SK-N-SH (cell line): Measurements from ENCODE around the gene WWOX. TPM values are rescaled to one million over a fixed set of nuclear protein-coding genes. Genes with fewer than 3 reads are reported as not detected.

Experiments used
- CTCF ChIA-PET: fragments of 300-600, 350-600 bp; formaldehyde crosslinking; extraction: SDS; loops from one replicate; lab custom pipeline; 2021; lab: Yijun Ruan, JAX
- POLR2A ChIA-PET: fragments of 350-600 bp; sonication (Branson Sonifier 250); formaldehyde crosslinking; extraction: SDS; loops from one replicate; lab custom pipeline; 2020; ENCODE audit warnings: antibody characterized with exemption, inconsistent platforms; lab: Yijun Ruan, JAX
- DNase-seq: peaks from one replicate; pipeline ENCODE4 v3.0.0; 2012
- H2AFZ ChIP-seq: fragments of 200-600 bp; sonication (generic); 2 replicates; pipeline ENCODE4 v1.8.1; 2016; ENCODE audit warnings: antibody characterized with exemption, mild to moderate bottlenecking, low read depth
- H3F3A ChIP-seq: fragments of 200-600 bp; sonication (generic); replicated peaks from 2 replicates; pipeline ENCODE3; 2016; ENCODE audit warnings: antibody characterized with exemption, mild to moderate bottlenecking; ENCODE audit not compliant: insufficient read depth
- H3K27ac ChIP-seq, 2 experiments: fragments of 200-500 bp in 1 of 2; fragments of 200-600 bp in 1 of 2; sonication (Bioruptor generic) in 1 of 2; sonication (generic), shearing (Covaris generic) in 1 of 2; 2 replicates each; pipeline versions ENCODE4 v1.5.1 to v1.6.1; 2014 to 2016; ENCODE audit warnings: low read depth in 2 of 2, inconsistent platforms in 1 of 2, low read length in 1 of 2, mild to moderate bottlenecking in 1 of 2, mixed read lengths in 1 of 2
- H3K27me3 ChIP-seq: fragments of 200-600 bp; sonication (generic), shearing (Covaris generic); 2 replicates; pipeline ENCODE4 v1.6.1; 2016; ENCODE audit warnings: mixed run types; ENCODE audit not compliant: insufficient read depth
- H3K36me3 ChIP-seq, 2 experiments: fragments of 200-500 bp in 1 of 2; fragments of 200-600 bp in 1 of 2; sonication (Bioruptor generic) in 1 of 2; sonication (generic) in 1 of 2; replicated peaks in 1 of 2; 2 replicates each; pipeline versions ENCODE3 to v1.5.1; 2014 to 2016; ENCODE audit warnings: low read length in 1 of 2, mild to moderate bottlenecking in 1 of 2; ENCODE audit not compliant: insufficient read depth in 2 of 2, control insufficient read depth in 1 of 2
- H3K4me1 ChIP-seq, 2 experiments: fragments of 200-500 bp in 1 of 2; fragments of 200-600 bp in 1 of 2; sonication (Bioruptor generic) in 1 of 2; sonication (generic), shearing (Covaris generic) in 1 of 2; 2 replicates each; pipeline versions ENCODE4 v1.5.1 to v1.6.1; 2014 to 2016; ENCODE audit warnings: low read depth in 1 of 2, low read length in 1 of 2, mixed run types in 1 of 2; ENCODE audit not compliant: insufficient read depth in 2 of 2, control insufficient read depth in 1 of 2
- H3K4me2 ChIP-seq: fragments of 200-600 bp; sonication (generic), shearing (Covaris generic); 2 replicates; pipeline ENCODE4 v1.6.1; 2017; ENCODE audit warnings: mixed run types
- H3K4me3 ChIP-seq, 2 experiments: fragments of 200-500 bp in 1 of 2; fragments of 200-600 bp in 1 of 2; sonication (Bioruptor generic) in 1 of 2; sonication (generic), shearing (Covaris generic) in 1 of 2; 2 replicates each; pipeline versions ENCODE4 v1.5.1 to v1.8.1; 2014 to 2016; ENCODE audit warnings: low read depth in 2 of 2, inconsistent platforms in 1 of 2, low read length in 1 of 2, mild to moderate bottlenecking in 1 of 2, mixed read lengths in 1 of 2, moderate library complexity in 1 of 2
- H3K79me2 ChIP-seq: fragments of 200-600 bp; sonication (generic); 2 replicates; pipeline ENCODE4 v1.8.1; 2017; ENCODE audit warnings: mild to moderate bottlenecking; ENCODE audit not compliant: insufficient read depth
- H3K9ac ChIP-seq: fragments of 200-600 bp; sonication (generic); 2 replicates; pipeline ENCODE4 v1.6.1; 2017; ENCODE audit warnings: mixed run types
- H3K9me2 ChIP-seq: fragments of 200-600 bp; sonication (generic); 2 replicates; pipeline ENCODE4 v1.6.1; 2017; ENCODE audit warnings: mixed run types
- H3K9me3 ChIP-seq: fragments of 200-600 bp; sonication (generic); 2 replicates; pipeline ENCODE4 v1.6.1; 2017; ENCODE audit warnings: mixed run types, mild to moderate bottlenecking, moderate library complexity
- H4K20me1 ChIP-seq: fragments of 200-600 bp; sonication (generic); 2 replicates; pipeline ENCODE4 v1.6.1; 2017; ENCODE audit warnings: mild to moderate bottlenecking, mixed run types; ENCODE audit not compliant: insufficient read depth
- CHD2 ChIP-seq: fragments of 150-350 bp; IDR thresholded peaks from 2 replicates; pipeline ENCODE4 v1.6.1; 2018; ENCODE audit warnings: low read length; ENCODE audit not compliant: partially characterized antibody
- CTCF ChIP-seq: fragments of 200-600 bp; sonication (generic); IDR thresholded peaks from 2 replicates; pipeline ENCODE4 v1.6.1; 2017; ENCODE audit warnings: antibody characterized with exemption, mild to moderate bottlenecking, moderate library complexity
- EP300 ChIP-seq, 2 experiments: IDR thresholded peaks; 2 replicates each; pipeline versions ENCODE4 v1.4.0 to v1.6.1; 2012; ENCODE audit warnings: borderline replicate concordance in 1 of 2, low read depth in 1 of 2, low read length in 1 of 2
- EZH2phosphoT487 ChIP-seq: fragments of 200-600 bp; sonication (generic); IDR thresholded peaks from 2 replicates; pipeline ENCODE4 v1.6.1; 2017; ENCODE audit warnings: low read depth, mixed run types, mild to moderate bottlenecking, antibody characterized with exemption, moderate library complexity, borderline replicate concordance
- FOXJ3 ChIP-seq: sonication (generic); formaldehyde crosslinking; IDR thresholded peaks from 2 replicates; pipeline ENCODE4 v1.5.1; 2020; ENCODE audit warnings: mild to moderate bottlenecking, missing genetic modification reagents
- FOXM1 ChIP-seq: IDR thresholded peaks from 2 replicates; pipeline ENCODE4 v1.4.0; 2012; ENCODE audit warnings: low read depth, mild to moderate bottlenecking
- GABPA ChIP-seq: IDR thresholded peaks from 2 replicates; pipeline ENCODE4 v1.4.0; 2012; ENCODE audit warnings: low read depth, mild to moderate bottlenecking
- JUND ChIP-seq: IDR thresholded peaks from 2 replicates; pipeline ENCODE4 v1.4.0; 2012
- MAX ChIP-seq: IDR thresholded peaks from 2 replicates; pipeline ENCODE4 v1.4.0; 2012; ENCODE audit warnings: low read depth
- MEF2A ChIP-seq: IDR thresholded peaks from 2 replicates; pipeline ENCODE4 v1.4.0; 2012; ENCODE audit warnings: low read depth, borderline replicate concordance
- MXI1 ChIP-seq: IDR thresholded peaks from 2 replicates; pipeline ENCODE4 v1.6.1; 2012; ENCODE audit warnings: mild to moderate bottlenecking, low read depth, low read length, improper control_type of control experiment
- PBX3 ChIP-seq: IDR thresholded peaks from 2 replicates; pipeline ENCODE4; 2012
- POLR2AphosphoS5 ChIP-seq: IDR thresholded peaks from 2 replicates; pipeline ENCODE4 v1.6.1; 2012; ENCODE audit warnings: low read depth, low read length
- RCOR1 ChIP-seq: fragments of 150-350 bp; IDR thresholded peaks from 2 replicates; pipeline ENCODE4 v1.6.1; 2017; ENCODE audit warnings: antibody characterized with exemption, low read length
- RXRA ChIP-seq: IDR thresholded peaks from 2 replicates; pipeline ENCODE4 v1.4.0; 2012; ENCODE audit warnings: low read depth, mild to moderate bottlenecking, borderline replicate concordance
- SIN3A ChIP-seq: IDR thresholded peaks from 2 replicates; pipeline ENCODE4 v1.6.1; 2012; ENCODE audit warnings: low read depth, mild to moderate bottlenecking, low read length, moderate library complexity, borderline replicate concordance
- SMC3 ChIP-seq: IDR thresholded peaks from 2 replicates; pipeline ENCODE4 v1.6.1; 2012; ENCODE audit warnings: low read depth, low read length, improper control_type of control experiment
- TAF1 ChIP-seq: IDR thresholded peaks from 2 replicates; pipeline ENCODE4 v1.6.1; 2012; ENCODE audit warnings: low read depth, mild to moderate bottlenecking, low read length, moderate library complexity, borderline replicate concordance
- TCF12 ChIP-seq: IDR thresholded peaks from 2 replicates; pipeline ENCODE4 v1.4.0; 2012
- YY1 ChIP-seq: IDR thresholded peaks from 2 replicates; pipeline ENCODE4 v1.4.0; 2012; ENCODE audit warnings: low read depth, mild to moderate bottlenecking
- WGBS: methylation state at CpG from one replicate; pipeline ENCODE4 v1.1.6; 2017; ENCODE audit warnings: low lambda C conversion rate; 5-methylcytosine and 5-hydroxymethylcytosine counted together
- polyA plus RNA-seq, 3 experiments: library from polyadenylated mRNA; depleted of rRNA; stranded (reverse); fragments of >200 nt; gene quantifications; 2 replicates each; pipeline ENCODE4 v1.2.3, GENCODE V29; 2012
- TF ChIP-seq, protein P1 (sequence below): IDR thresholded peaks from 2 replicates; pipeline ENCODE4 v1.6.1; 2012; ENCODE audit warnings: mild to moderate bottlenecking, low read depth, low read length, moderate library complexity

The WWOX gene
- polyA plus RNA-seq, 1 of the 3 experiments (the other 2 are of a cell fraction) = 10.8 TPM

- TF ChIP-seq GABPA (no peak), SIN3A (no peak), RXRA (no peak), CHD2 (no peak), PBX3 (no peak), MEF2A (no peak)
- TF ChIP-seq, all 33 proteins: peak for 3
Observed at GRCh38 chr16:78770353-78771091, 671.1 kb downstream of the WWOX start (continued).

DNA sequence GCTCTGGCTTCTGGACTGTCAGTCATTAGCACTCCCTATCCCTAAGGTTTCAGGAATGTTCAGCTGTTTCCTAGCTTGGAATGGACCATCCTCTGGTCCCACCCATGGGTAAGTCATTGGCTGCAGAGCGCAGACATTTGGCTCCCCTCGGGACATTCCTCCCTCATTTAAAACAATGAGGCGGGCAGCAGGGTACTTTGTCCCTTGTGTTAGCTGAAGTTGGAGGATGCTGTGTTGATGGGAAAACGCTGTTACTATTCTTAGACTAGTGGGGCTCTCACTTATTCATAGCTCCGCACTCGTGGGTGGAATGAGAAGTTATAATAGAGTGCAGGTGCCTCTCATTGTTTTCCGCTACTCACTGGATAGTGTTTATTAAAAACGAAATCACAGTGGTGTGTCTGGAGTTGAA is 673.8 kb downstream of the WWOX start:
- no peak overlapping the region for H3K9ac ChIP-seq

More for the DNA sequence above, 673.8 kb downstream of the WWOX start:
- DNase-seq = no peak
- Histone ChIP-seq H3K27ac (no peak overlapping the region), H3K79me2 (no peaks in the 10 kb centered on the region), H3K36me3 (no peaks in the 10 kb centered on the region), H3K4me1 (no peaks in the 10 kb centered on the region; a peak in 1 of 4 replicates), H3K9me3 (no peaks in the 10 kb centered on the region), H4K20me1 (no peaks in the 10 kb centered on the region), H3K4me3 (no peak overlapping the region), H3K4me2 (no peak overlapping the region), H3F3A (no peaks in the 10 kb centered on the region), H2AFZ (no peak overlapping the region), H3K9me2 (no peaks in the 10 kb centered on the region), H3K27me3 (no peaks in the 10 kb centered on the region)
- 69% methylated on average over 8 of the region's 8 CpGs for WGBS
- CTCF ChIA-PET = interaction anchor here (0.8 to 3.9 kb wide), 3 partner anchors 67 to 829 kb away, joined by 3 to 37 read pairs (median 4); no protein-coding TSS in a partner anchor
- POLR2A ChIA-PET = no interaction called here
- TF ChIP-seq MEF2A (no peak), POLR2AphosphoS5 (no peak), JUND (no peak), EZH2phosphoT487 (no peak), CHD2 (no peak), TAF1 (no peak), FOXJ3 (CRISPR knock-in tag) (no peak), MXI1 (no peak), EP300 (IDR thresholded peaks at IDR 0.05; ENCODE audit: borderline replicate concordance in 1 of 2, low read depth in 1 of 2, low read length in 1 of 2) (no peak), TCF12 (no peak), SMC3 (no peak), MAX (no peak), YY1 (no peak), FOXM1 (no peak), RCOR1 (no peak), PBX3 (no peak), CTCF (no peak)
- TF ChIP-seq, protein P1, sequence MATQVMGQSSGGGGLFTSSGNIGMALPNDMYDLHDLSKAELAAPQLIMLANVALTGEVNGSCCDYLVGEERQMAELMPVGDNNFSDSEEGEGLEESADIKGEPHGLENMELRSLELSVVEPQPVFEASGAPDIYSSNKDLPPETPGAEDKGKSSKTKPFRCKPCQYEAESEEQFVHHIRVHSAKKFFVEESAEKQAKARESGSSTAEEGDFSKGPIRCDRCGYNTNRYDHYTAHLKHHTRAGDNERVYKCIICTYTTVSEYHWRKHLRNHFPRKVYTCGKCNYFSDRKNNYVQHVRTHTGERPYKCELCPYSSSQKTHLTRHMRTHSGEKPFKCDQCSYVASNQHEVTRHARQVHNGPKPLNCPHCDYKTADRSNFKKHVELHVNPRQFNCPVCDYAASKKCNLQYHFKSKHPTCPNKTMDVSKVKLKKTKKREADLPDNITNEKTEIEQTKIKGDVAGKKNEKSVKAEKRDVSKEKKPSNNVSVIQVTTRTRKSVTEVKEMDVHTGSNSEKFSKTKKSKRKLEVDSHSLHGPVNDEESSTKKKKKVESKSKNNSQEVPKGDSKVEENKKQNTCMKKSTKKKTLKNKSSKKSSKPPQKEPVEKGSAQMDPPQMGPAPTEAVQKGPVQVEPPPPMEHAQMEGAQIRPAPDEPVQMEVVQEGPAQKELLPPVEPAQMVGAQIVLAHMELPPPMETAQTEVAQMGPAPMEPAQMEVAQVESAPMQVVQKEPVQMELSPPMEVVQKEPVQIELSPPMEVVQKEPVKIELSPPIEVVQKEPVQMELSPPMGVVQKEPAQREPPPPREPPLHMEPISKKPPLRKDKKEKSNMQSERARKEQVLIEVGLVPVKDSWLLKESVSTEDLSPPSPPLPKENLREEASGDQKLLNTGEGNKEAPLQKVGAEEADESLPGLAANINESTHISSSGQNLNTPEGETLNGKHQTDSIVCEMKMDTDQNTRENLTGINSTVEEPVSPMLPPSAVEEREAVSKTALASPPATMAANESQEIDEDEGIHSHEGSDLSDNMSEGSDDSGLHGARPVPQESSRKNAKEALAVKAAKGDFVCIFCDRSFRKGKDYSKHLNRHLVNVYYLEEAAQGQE = no peak
